K562 (cell line): ENCODE data around the gene CWF19L2. TPM values are rescaled to one million over a fixed set of nuclear protein-coding genes. Genes with fewer than 3 reads are reported as not detected.

ENCODE experiments used
- ATF7 ChIP-seq: fragments of 450-650 bp; IDR thresholded peaks from 2 replicates; pipeline ENCODE4 v1.7.1; 2014; ENCODE audit warnings: mild to moderate bottlenecking, moderate library complexity
- C11orf30 ChIP-seq: fragments of 450-650 bp; IDR thresholded peaks from 2 replicates; pipeline ENCODE4 v1.6.1; 2016; ENCODE audit warnings: low read depth, mild to moderate bottlenecking
- CBX3 ChIP-seq, 2 experiments: IDR thresholded peaks; 1 replicate in 1 of 2; 2 replicates in 1 of 2; pipeline ENCODE4 v1.6.1; 2012; ENCODE audit warnings: inconsistent platforms in 2 of 2, low read length in 2 of 2, borderline replicate concordance in 1 of 2, control low read depth in 1 of 2
- CHAMP1 ChIP-seq: fragments of 450-650 bp; IDR thresholded peaks from 2 replicates; pipeline ENCODE4 v1.6.1; 2016; ENCODE audit warnings: mild to moderate bottlenecking
- ETV1 ChIP-seq: fragments of 450-650 bp; conservative IDR thresholded peaks from 2 replicates; pipeline ENCODE4 v1.6.1; 2016; ENCODE audit warnings: missing genetic modification characterization, control low read depth, low read depth, missing compliant biosample characterization
- MAFK ChIP-seq: IDR thresholded peaks from 2 replicates; pipeline ENCODE4 v1.6.1; 2011; ENCODE audit warnings: low read length, improper control_type of control experiment
- NBN ChIP-seq: fragments of 450-650 bp; IDR thresholded peaks from 2 replicates; pipeline ENCODE4 v1.6.1; 2016; ENCODE audit warnings: low read depth, mild to moderate bottlenecking
- POLR2AphosphoS5 ChIP-seq: IDR thresholded peaks from 2 replicates; pipeline ENCODE4 v1.6.1; 2011; ENCODE audit warnings: mild to moderate bottlenecking, low read depth, low read length, moderate library complexity; ENCODE audit not compliant: control insufficient read depth, insufficient read depth
- PRDM10 ChIP-seq: fragments of 450-650 bp; IDR thresholded peaks from 2 replicates; pipeline ENCODE4 v1.6.1; 2018; ENCODE audit not compliant: partially characterized antibody
- RBM39 ChIP-seq: fragments of 200-400 bp; formaldehyde crosslinking; optimal IDR thresholded peaks from 2 replicates; pipeline ENCODE3; 2018; ENCODE audit warnings: low read depth, low read length
- TAF7 ChIP-seq: fragments of 450-650 bp; IDR thresholded peaks from 2 replicates; pipeline ENCODE4 v1.6.1; 2016; ENCODE audit warnings: missing genetic modification characterization, missing compliant biosample characterization
- THAP12 ChIP-seq: fragments of 250-450 bp; sonication (Bioruptor Pico); IDR thresholded peaks from 2 replicates; pipeline ENCODE4 v1.9.0; 2021; ENCODE audit warnings: mild to moderate bottlenecking, inconsistent platforms
- ZNF280A ChIP-seq: fragments of 450-650 bp; IDR thresholded peaks from 2 replicates; pipeline ENCODE4 v1.6.1; 2018; ENCODE audit warnings: mild to moderate bottlenecking, low read depth; ENCODE audit not compliant: partially characterized antibody
- ZNF431 ChIP-seq: sonication (generic); formaldehyde crosslinking; IDR thresholded peaks from 2 replicates; pipeline ENCODE4 v1.8.0; 2022; ENCODE audit warnings: mild to moderate bottlenecking, missing genetic modification reagents
- ZNF444 ChIP-seq: fragments of 250-450 bp; sonication (Bioruptor Pico); IDR thresholded peaks from 2 replicates; pipeline ENCODE4 v1.4.0; 2020; ENCODE audit warnings: mild to moderate bottlenecking, moderate library complexity
- ZNF583 ChIP-seq: fragments of 250-450 bp; sonication (Bioruptor Pico); IDR thresholded peaks from 2 replicates; pipeline ENCODE4 v1.4.0; 2020
- ZNF586 ChIP-seq: fragments of 450-650 bp; formaldehyde crosslinking; conservative IDR thresholded peaks from 2 replicates; pipeline ENCODE4 v1.4.0; 2020; ENCODE audit warnings: mild to moderate bottlenecking, moderate library complexity
- polyA plus RNA-seq, 8 experiments: library from polyadenylated mRNA; depleted of rRNA in 4 of 8; stranded (reverse) in 5 of 8; unstranded in 3 of 8; fragments of >200 nt; fragmentation: Nextera tagmentation in 2 of 8; fragmentation: Illumina TruSeq in 1 of 8; extraction: Ambion mirVana in 2 of 8; extraction: Trizol in 1 of 8; gene quantifications; 2 replicates each; pipeline versions ENCODE4 v1.2.1 to v1.2.3, GENCODE V29; 2011 to 2014; ENCODE audit warnings: inconsistent platforms in 1 of 8, missing spikeins in 1 of 8
- total RNA-seq, 7 experiments: library from RNA; depleted of rRNA in 6 of 7; stranded (reverse); fragments of >200 nt in 6 of 7; fragmentation: Illumina TruSeq in 2 of 7; extraction: Trizol in 2 of 7; gene quantifications; 2 replicates each; pipeline versions ENCODE4 v1.2.1 to v1.2.3, GENCODE V29; 2011 to 2021; ENCODE audit warnings: low replicate concordance in 1 of 7

Gene CWF19L2
- total and polyA plus RNA-seq, 9 of the 15 experiments (the other 6 are each of a cell fraction or from before 2014, with no cell fraction given) = 4.7 to 23.3 (median 10.2) TPM

GRCh38 chr11:107457558-107458271 lies at the start of gene CWF19L2 (continued):
- TF ChIP-seq POLR2AphosphoS5 = peak; percentile 93
- TF ChIP-seq NBN = no peak
- TF ChIP-seq PRDM10 = peak; percentile 84
- no peak for TF ChIP-seq ZNF583 (CRISPR knock-in tag)
- TF ChIP-seq ZNF586 (CRISPR knock-in tag) = no peak
- peak; percentile 95 for TF ChIP-seq TAF7 (tag)
- TF ChIP-seq ZNF431 (CRISPR knock-in tag) = no peak
- TF ChIP-seq ZNF280A = no peak
- no peak for TF ChIP-seq RBM39
- TF ChIP-seq ZNF444 (CRISPR knock-in tag) = no peak
- TF ChIP-seq C11orf30 = peak; percentile 90
- no peak for TF ChIP-seq ATF7
- TF ChIP-seq ETV1 = peak; percentile 69
- no peak for TF ChIP-seq MAFK
- TF ChIP-seq THAP12 (CRISPR knock-in tag) = no peak
- TF ChIP-seq CHAMP1 = no peak
- TF ChIP-seq CBX3 (IDR thresholded peaks at IDR 0.05; ENCODE audit: borderline replicate concordance in 1 of 2, low read length in 2 of 2) = no peak
